Ovary (tissue), 9 donors: ENCODE measurements around the gene COIL. TPM values are rescaled to one million over a fixed set of nuclear protein-coding genes. Genes with fewer than 3 reads are reported as not detected.
"Not testable (repeated sequence)": the region's sequence is repeated elsewhere in the genome, so short reads cannot be mapped to it uniquely, and the experiment has no call there.

Source experiments
- DNase-seq, 5 donors: peaks; one replicate each; pipeline ENCODE4 v3.0.0-alpha.2; 2019 to 2020
- H3K27ac ChIP-seq, 2 donors: fragments of 200-600 bp; one replicate each; pipeline versions ENCODE4 v1.5.1 to v1.8.0; 2019 to 2022
- H3K27me3 ChIP-seq: fragments of 200-600 bp; one replicate; pipeline ENCODE4 v1.8.0; 2022
- H3K36me3 ChIP-seq: fragments of 200-600 bp; sonication (generic); one replicate; pipeline ENCODE4 v1.5.1; 2019
- H3K4me1 ChIP-seq: one replicate; pipeline ENCODE4 v1.8.1; 2013; ENCODE audit warnings: mild to moderate bottlenecking, moderate library complexity; ENCODE audit not compliant: insufficient read depth
- H3K4me3 ChIP-seq: fragments of 200-600 bp; sonication (generic); one replicate; pipeline ENCODE4 v1.5.1; 2017
- H3K9me3 ChIP-seq, 2 donors: fragments of 200-600 bp in 1 of 2; sonication (generic) in 1 of 2; one replicate each; pipeline versions ENCODE4 v1.5.1 to v1.8.1; 2013 to 2019; ENCODE audit warnings: mild to moderate bottlenecking in 1 of 2, moderate library complexity in 1 of 2
- CTCF ChIP-seq, 3 donors: fragments of 450-650 bp in 2 of 3; fragments of 200-600 bp in 1 of 3; IDR thresholded peaks; one replicate each; pipeline versions ENCODE4 v1.5.1 to v1.8.0; 2016 to 2022; ENCODE audit warnings: antibody characterized with exemption in 3 of 3, mild to moderate bottlenecking in 1 of 3
- EP300 ChIP-seq: sonication (generic); formaldehyde crosslinking; IDR thresholded peaks from one replicate; pipeline ENCODE4 v1.6.1; 2017; ENCODE audit warnings: antibody characterized with exemption
- POLR2A ChIP-seq: fragments of 450-650 bp; IDR thresholded peaks from one replicate; pipeline ENCODE4 v1.6.1; 2017; ENCODE audit warnings: antibody characterized with exemption, mild to moderate bottlenecking, moderate library complexity
- WGBS, 3 donors: extraction: QIAGEN DNeasy Blood & Tissue Kit in 1 of 3; methylation state at CpG; one replicate each; pipeline versions ENCODE4 v1.1.5 to v1.1.7; 2013 to 2017; 5-methylcytosine and 5-hydroxymethylcytosine counted together
- intact Hi-C, 4 donors: fragments of 100-400 bp; cut with DNase I; formaldehyde crosslinking; loops; one replicate each; pipeline versions ENCODE4 v1.11.0 to v1.15.1; 2022 to 2023
- polyA plus RNA-seq, 2 donors: library from polyadenylated mRNA; stranded (reverse); fragments of 200-250 nt in 1 of 2; fragments of 350-450 nt in 1 of 2; fragmentation: Illumina TruSeq in 1 of 2; extraction: RNeasy Lipid Tissue Mini Kit (QIAGEN cat#74804) in 1 of 2; gene quantifications; one replicate each; pipeline ENCODE4 v1.2.3, GENCODE V29; 2013 to 2014
- total RNA-seq, 7 donors: library from RNA; depleted of rRNA in 2 of 7; stranded (reverse); fragments of >200 nt in 2 of 7; fragmentation: NEBNext Ultra II Directional in 3 of 7; extraction: Animal tissue kit (Norgen Biotek cat#: 25700) in 3 of 7; gene quantifications; one replicate each; pipeline versions ENCODE4 v1.1.0 to v1.2.4, GENCODE V29; 2016 to 2023
- donor health status: DM: no; HTN: no; CAD: no; lungs with moderate emphysema.
- donor health status: DM: no; HTN: no; CAD: no.
- donor health status: Bipolar disorder and iron deficiency.
- donor health status: DM: yes; HTN: yes; CAD: no.
- donor health status: DM: no; HTN: no; CAD: no.
- donor health status: DM: yes; HTN: yes; CAD: no.

The COIL gene
- total and polyA plus RNA-seq, 9 donors = 10.9 to 17.8 (median 12.9) TPM

- Histone ChIP-seq H3K27me3 (no peaks in the 10 kb centered on the region), H3K4me1 (peaks cover 2% of the 10 kb centered on the region), H3K9me3 (no peaks in the 10 kb centered on the region), H3K27ac (no peak overlapping the region), H3K36me3 (no peaks in the 10 kb centered on the region), H3K4me3 (no peak overlapping the region)
- WGBS, 3 donors = 92 to 96% (median 93%) methylated on average over 8 of the region's 8 CpGs
- no peak for DNase-seq
- TF ChIP-seq CTCF (IDR thresholded peaks at IDR 0.05) (no peak), POLR2A (no peak), EP300 (no peak)
- intact Hi-C loops = no loop called here
These were observed 21.5 kb upstream of the COIL start for GRCh38 chr17:56982312-56982711.

- H3K4me1 ChIP-seq, intact Hi-C loops, H3K4me3 ChIP-seq, H3K27ac ChIP-seq, H3K9me3 ChIP-seq, H3K27me3 ChIP-seq, H3K36me3 ChIP-seq, DNase-seq: not testable (repeated sequence)
- 94 to 97% (median 96%) methylated on average over 12 of the region's 12 CpGs for WGBS, 3 donors
These were observed 19.7 kb upstream of the COIL start for GRCh38 chr17:56980526-56980925.

DNA sequence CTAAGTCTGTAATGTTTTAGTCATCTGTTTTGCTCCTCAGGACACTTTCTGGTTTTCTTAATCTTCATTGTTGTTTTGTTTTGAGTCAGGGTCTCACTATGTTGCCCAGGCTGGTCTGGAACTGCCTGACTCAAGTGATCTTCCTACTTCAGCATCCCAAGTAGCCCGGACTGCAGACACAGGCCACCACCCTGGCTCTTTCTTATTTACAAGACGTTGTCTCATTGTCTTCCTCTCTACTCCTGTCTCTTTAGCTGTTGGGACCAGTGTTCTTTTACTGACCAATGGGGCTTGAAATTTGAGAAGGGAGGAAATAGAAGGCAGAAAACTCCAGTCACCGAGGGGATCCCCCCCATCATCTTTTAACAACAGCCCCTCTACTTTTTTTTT is 18.2 kb upstream of the COIL start:
- H3K4me3 ChIP-seq = no peak overlapping the region
- intact Hi-C loops = no loop called here
- whole genome bisulfite sequencing, 3 donors = 24 to 42% (median 30%) methylated on average over 3 of the region's 3 CpGs

GRCh38 chr17:56978441-56979090 is 17.7 kb upstream of the COIL start:
- H3K36me3 ChIP-seq = no peaks in the 10 kb centered on the region
- intact Hi-C loops = no loop called here
- 6 to 11% (median 8%) methylated on average over 11 of the region's 11 CpGs for WGBS, 3 donors
- H3K9me3 ChIP-seq = no peaks in the 10 kb centered on the region
- no peak for DNase-seq
- peak overlapping the region; percentile 56 for H3K4me3 ChIP-seq
- H3K4me1 ChIP-seq = peaks cover 2% of the 10 kb centered on the region
- H3K27ac ChIP-seq = peak overlapping the region in 1 of 2 donors; percentile 13
- H3K27me3 ChIP-seq = no peaks in the 10 kb centered on the region
- TF ChIP-seq CTCF (IDR thresholded peaks at IDR 0.05) = no peak
- TF ChIP-seq EP300 = no peak
- no peak for TF ChIP-seq POLR2A

More for the DNA sequence above, 18.2 kb upstream of the COIL start:
- Histone ChIP-seq H3K27ac (peak overlapping the region in 1 of 2 donors; percentile 13), H3K27me3 (no peaks in the 10 kb centered on the region), H3K9me3 (no peaks in the 10 kb centered on the region), H3K4me1 (peaks cover 2% of the 10 kb centered on the region), H3K36me3 (no peaks in the 10 kb centered on the region)
- no peak for DNase-seq
- TF ChIP-seq CTCF (IDR thresholded peaks at IDR 0.05) = no peak
- no peak for TF ChIP-seq POLR2A
- TF ChIP-seq EP300 = no peak

- peaks cover 2% of the 10 kb centered on the region for H3K4me1 ChIP-seq
- DNase-seq = peak; percentile 82 to 86 (median 84)
- H3K9me3 ChIP-seq = no peaks in the 10 kb centered on the region
- H3K27ac ChIP-seq = peak within 1 kb of the TSS in 1 of 2 donors; percentile 13
- WGBS, 3 donors = 0% methylated on average over 38 to 42 of the region's 42 CpGs
- H3K36me3 ChIP-seq = no peaks in the 10 kb centered on the region
- TF ChIP-seq CTCF (IDR thresholded peaks at IDR 0.05) (no peak), POLR2A (peak; percentile 31)
- no peaks in the 10 kb centered on the region for H3K27me3 ChIP-seq
- H3K4me3 ChIP-seq = peak within 1 kb of the TSS; percentile 56
- intact Hi-C loops = no loop called here
These were observed 17.0 kb upstream of the COIL start, which contains the start of gene SCPEP1 for GRCh38 chr17:56977673-56978395. SCPEP1 (plus strand) TSS chr17:56978131; CDS start chr17:56978160, 29 bp downstream.
